GM06990 (cell line): ENCODE measurements around the gene DOK7.

Experiments used
- DNase-seq: peaks from one replicate; pipeline ENCODE4 v3.0.0-alpha.2; 2011; ENCODE audit not compliant: insufficient read length; ENCODE audit errors: extremely low read depth
- H3K27me3 ChIP-seq: replicated peaks from 2 replicates; pipeline ENCODE4 v1.6.0; 2011; ENCODE audit warnings: low read length; ENCODE audit not compliant: control insufficient read depth, insufficient read depth
- H3K36me3 ChIP-seq: 2 replicates; pipeline ENCODE4 v1.5.1; 2011; ENCODE audit warnings: low read length; ENCODE audit not compliant: control insufficient read depth, insufficient read depth
- H3K4me3 ChIP-seq: replicated peaks from 2 replicates; pipeline ENCODE4 v1.5.1; 2011; ENCODE audit warnings: low read depth, mild to moderate bottlenecking, control low read depth, low read length
- TF ChIP-seq, protein P1 (sequence below): IDR thresholded peaks from 2 replicates; pipeline ENCODE4 v1.5.1; 2011; ENCODE audit warnings: low read length, control low read depth, mild to moderate bottlenecking, inconsistent platforms; ENCODE audit not compliant: insufficient read depth, poor library complexity, severe bottlenecking

The DOK7 gene

DNA sequence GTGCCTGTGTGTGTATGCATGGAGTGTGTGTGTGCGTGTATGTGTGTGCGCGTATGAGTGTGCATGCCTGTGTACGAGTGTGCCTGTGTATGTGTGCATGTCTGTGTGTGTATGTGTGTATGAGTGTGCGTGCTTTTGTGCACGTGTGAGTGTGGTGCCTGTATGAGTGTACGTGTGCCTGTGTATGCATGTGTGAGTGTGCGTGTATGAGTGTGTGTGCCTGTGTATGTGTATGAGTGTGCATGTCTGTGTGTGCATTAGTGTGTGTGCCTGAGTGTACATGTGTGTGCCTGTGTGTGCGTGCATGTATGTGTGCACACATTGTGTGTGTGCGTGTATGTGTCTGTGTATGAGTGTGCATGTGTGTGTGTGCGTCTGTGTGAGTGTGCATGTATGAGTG is 5.7 kb downstream of the DOK7 start:
- no peak for DNase-seq
- H3K4me3 ChIP-seq, result no peak overlapping the region
- H3K36me3 ChIP-seq, result no peaks in the 10 kb centered on the region
- H3K27me3 ChIP-seq, result no peaks in the 10 kb centered on the region; the same call in 1 of the 2 replicates
- TF ChIP-seq, protein P1, sequence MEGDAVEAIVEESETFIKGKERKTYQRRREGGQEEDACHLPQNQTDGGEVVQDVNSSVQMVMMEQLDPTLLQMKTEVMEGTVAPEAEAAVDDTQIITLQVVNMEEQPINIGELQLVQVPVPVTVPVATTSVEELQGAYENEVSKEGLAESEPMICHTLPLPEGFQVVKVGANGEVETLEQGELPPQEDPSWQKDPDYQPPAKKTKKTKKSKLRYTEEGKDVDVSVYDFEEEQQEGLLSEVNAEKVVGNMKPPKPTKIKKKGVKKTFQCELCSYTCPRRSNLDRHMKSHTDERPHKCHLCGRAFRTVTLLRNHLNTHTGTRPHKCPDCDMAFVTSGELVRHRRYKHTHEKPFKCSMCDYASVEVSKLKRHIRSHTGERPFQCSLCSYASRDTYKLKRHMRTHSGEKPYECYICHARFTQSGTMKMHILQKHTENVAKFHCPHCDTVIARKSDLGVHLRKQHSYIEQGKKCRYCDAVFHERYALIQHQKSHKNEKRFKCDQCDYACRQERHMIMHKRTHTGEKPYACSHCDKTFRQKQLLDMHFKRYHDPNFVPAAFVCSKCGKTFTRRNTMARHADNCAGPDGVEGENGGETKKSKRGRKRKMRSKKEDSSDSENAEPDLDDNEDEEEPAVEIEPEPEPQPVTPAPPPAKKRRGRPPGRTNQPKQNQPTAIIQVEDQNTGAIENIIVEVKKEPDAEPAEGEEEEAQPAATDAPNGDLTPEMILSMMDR, result no peak

DNA sequence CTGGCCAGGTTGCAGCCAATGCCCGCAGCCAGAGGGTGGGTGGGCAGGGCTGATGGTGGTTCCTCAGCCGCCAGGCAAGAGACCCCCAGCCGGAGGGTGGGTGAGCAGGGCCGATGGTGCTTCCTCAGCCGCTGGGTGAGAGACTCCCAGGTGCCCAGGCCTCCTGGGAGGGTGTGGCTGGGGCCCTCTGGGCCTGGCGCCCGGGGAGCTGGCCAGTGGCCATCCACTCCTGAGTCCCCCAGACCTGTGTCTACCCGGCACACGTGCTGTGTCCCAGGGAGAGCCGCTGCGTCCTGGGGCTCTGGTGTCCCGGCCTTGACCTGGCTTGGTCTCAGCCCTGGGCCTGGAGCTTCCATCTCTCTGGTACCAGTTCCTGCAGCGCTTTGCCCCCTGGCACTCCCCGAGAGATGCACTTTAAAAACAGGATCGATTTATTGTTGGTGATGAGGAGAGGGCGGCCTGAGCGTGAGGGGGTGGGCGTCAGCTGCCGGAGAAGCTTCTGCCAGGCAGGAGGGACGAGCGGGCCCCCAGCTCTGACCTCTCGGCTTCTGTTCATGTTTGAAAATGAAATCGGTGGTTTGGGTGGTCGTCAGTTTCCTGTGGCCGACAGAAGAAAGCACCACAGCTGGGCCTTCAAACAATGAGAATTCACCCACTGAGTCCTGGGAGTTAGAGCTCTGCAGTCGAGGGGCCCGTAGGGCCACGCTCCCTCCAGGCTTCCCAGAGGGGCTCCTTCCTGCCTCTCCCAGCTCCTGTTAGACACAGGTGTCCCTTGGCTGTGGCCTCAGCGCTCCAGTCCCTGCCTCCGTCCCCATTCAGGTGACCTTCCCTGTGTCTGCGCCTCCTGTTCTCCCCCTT is 6.5 kb downstream of the DOK7 start:
- no peak for DNase-seq
- H3K27me3 ChIP-seq, result no peaks in the 10 kb centered on the region; the same call in 1 of the 2 replicates
- no peak overlapping the region for H3K4me3 ChIP-seq

DNA sequence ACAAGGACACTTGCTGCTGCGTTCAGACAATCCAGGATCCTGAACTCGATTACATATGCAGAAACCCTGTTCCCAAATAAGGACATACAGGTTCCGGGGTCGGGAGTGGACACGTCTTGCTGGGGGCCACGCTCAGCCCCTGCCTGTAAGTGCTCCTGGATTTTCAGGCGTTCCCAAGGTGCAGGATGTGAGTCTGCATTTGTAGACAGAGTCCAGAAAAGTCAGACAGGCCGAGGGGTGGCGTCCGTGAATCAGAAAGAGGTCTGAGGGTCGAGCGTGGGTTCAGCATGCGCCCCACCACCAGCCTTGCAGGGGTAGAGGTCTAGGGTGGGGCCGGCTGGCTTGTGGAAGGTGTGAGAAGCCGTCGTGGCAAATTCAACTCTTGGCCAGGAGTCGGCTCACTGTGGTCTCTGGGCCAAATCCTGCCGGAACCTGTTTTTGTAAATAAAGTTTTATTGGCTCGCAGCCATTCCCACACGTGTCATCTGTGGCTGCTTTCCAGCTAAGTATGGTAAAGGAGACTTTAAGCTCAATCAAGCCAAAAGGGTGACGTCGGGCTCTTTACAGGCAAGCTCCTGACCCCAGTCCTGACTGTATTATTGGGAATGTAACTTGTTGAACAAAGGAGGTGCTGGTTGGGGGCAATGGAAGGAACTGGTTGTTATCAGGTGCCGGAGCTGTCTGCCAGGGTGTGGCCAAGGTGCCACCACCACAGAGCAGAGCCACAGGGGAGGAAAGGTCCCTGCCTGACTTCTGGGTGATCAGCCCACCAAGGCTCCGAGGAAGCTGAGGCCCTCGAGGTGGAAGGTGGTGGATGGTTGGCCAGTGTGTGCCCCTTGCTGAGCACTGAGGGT is 7.4 kb downstream of the DOK7 start:
- no peak for DNase-seq
- no peaks in the 10 kb centered on the region for H3K27me3 ChIP-seq
- TF ChIP-seq, protein P1, result no peak
- no peaks in the 10 kb centered on the region for H3K36me3 ChIP-seq
- H3K4me3 ChIP-seq, result no peak overlapping the region

More for the DNA sequence above, 6.5 kb downstream of the DOK7 start:
- TF ChIP-seq, protein P1, result no peak
- H3K36me3 ChIP-seq, result no peaks in the 10 kb centered on the region

DNA sequence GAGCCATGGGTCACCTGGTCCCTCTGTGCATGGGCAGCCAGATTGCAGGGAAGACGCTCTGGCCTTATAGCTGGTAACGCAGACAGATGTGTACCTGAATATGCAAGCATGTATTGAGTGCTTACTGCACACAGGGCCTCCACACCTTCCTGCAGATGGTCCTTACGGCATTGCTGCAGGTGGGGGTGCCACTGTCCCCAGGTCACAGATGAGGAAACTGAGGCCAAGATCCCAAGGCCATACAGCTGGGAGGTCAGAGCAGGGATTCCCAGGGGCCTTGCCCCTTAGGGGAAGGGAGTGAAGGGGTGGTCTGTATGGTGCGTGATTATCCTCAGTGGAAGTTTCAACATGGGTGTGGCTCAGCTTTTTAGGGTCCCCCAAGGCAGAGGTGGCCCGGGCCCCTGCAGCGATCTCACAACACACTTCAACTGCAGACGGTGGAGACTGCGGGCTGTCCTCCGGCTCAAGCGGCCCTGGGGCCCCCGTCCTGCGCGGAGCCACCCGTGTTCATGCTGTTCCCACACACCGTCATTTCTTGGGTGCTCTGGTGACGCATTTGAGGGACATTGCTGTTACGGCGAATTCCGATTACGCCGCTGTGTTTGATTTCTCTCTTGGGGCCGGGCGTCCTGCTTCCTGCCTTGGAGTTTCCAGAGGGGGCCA is 8.1 kb downstream of the DOK7 start:
- H3K27me3 ChIP-seq, result no peaks in the 10 kb centered on the region
- no peak for DNase-seq
- TF ChIP-seq, protein P1, result no peak
- no peaks in the 10 kb centered on the region for H3K36me3 ChIP-seq
- H3K4me3 ChIP-seq, result no peak overlapping the region

DNA sequence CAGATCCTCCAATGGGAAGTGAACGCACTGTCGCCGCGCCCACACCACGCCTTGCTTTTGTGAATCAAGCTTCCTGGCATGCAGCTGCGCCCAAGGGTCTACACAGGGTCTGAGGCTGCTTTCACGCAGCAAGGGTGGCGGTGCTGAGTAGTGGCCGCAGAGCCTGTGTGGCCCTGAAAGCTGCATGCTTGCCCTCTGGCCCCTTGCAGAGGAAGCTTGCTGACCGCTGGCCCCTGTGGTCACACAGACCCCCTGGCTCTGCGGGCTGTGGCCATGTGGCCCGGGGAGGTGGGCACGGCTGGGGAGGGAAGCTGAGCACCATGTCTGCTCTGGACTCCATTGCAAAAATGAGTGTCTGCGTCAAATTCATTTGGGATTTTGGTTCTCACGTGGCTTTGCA is 8.8 kb downstream of the DOK7 start:
- H3K27me3 ChIP-seq, result no peaks in the 10 kb centered on the region
- DNase-seq, result no peak
- TF ChIP-seq, protein P1, result no peak

More for the DNA sequence above, 8.8 kb downstream of the DOK7 start:
- no peak overlapping the region for H3K4me3 ChIP-seq
- H3K36me3 ChIP-seq, result no peaks in the 10 kb centered on the region
